MM.1S (cell line): ENCODE measurements around the gene SARNP.

Experiments used
- DNase-seq: peaks from one replicate; pipeline ENCODE4 v3.0.0-alpha.2; 2015
- H2AFZ ChIP-seq: fragments of 300-600 bp; sonication (generic); 2 replicates; pipeline ENCODE4 v1.6.0; 2016; ENCODE audit warnings: antibody characterized with exemption, low read length
- H3F3A ChIP-seq: fragments of 300-600 bp; sonication (generic); 2 replicates; pipeline ENCODE4 v1.6.1; 2016; ENCODE audit warnings: mild to moderate bottlenecking, antibody characterized with exemption, low read length, moderate library complexity, mixed read lengths; ENCODE audit not compliant: insufficient read depth
- H3K27ac ChIP-seq: fragments of 300-600 bp; sonication (generic); 2 replicates; pipeline ENCODE4 v1.5.1; 2016; ENCODE audit warnings: mild to moderate bottlenecking, low read length
- H3K27me3 ChIP-seq: fragments of 300-600 bp; sonication (generic); replicated peaks from 2 replicates; pipeline ENCODE4 v1.6.0; 2016; ENCODE audit warnings: low read length; ENCODE audit not compliant: insufficient read depth
- H3K36me3 ChIP-seq: fragments of 300-600 bp; sonication (generic); replicated peaks from 2 replicates; pipeline ENCODE4 v1.6.1; 2016; ENCODE audit warnings: mild to moderate bottlenecking, low read length, mixed read lengths; ENCODE audit not compliant: insufficient read depth
- H3K4me1 ChIP-seq: fragments of 300-600 bp; sonication (generic); 2 replicates; pipeline ENCODE4 v1.6.1; 2016; ENCODE audit warnings: low read length, mixed read lengths
- H3K4me2 ChIP-seq: fragments of 300-600 bp; sonication (generic); 2 replicates; pipeline ENCODE4 v1.6.0; 2016; ENCODE audit warnings: low read depth, low read length
- H3K4me3 ChIP-seq: fragments of 300-600 bp; sonication (generic); 2 replicates; pipeline ENCODE4 v1.5.1; 2016; ENCODE audit warnings: low read length, mixed read lengths
- H3K79me2 ChIP-seq: fragments of 300-600 bp; sonication (generic); 2 replicates; pipeline ENCODE4 v1.6.1; 2016; ENCODE audit warnings: mixed run types, low read length, mixed read lengths
- H3K9ac ChIP-seq: fragments of 300-600 bp; sonication (generic); 2 replicates; pipeline ENCODE4 v1.6.1; 2016; ENCODE audit warnings: low read length, mixed read lengths
- H3K9me2 ChIP-seq: fragments of 300-600 bp; sonication (generic); replicated peaks from 2 replicates; pipeline ENCODE4 v1.6.1; 2016; ENCODE audit warnings: mild to moderate bottlenecking, low read length, mixed read lengths; ENCODE audit not compliant: insufficient read depth
- H3K9me3 ChIP-seq: fragments of 300-600 bp; sonication (generic); replicated peaks from 2 replicates; pipeline ENCODE4 v1.6.1; 2016; ENCODE audit warnings: mild to moderate bottlenecking, low read length, mixed read lengths; ENCODE audit not compliant: insufficient read depth
- H4K20me1 ChIP-seq: fragments of 300-600 bp; sonication (generic); 2 replicates; pipeline ENCODE4 v1.6.1; 2016; ENCODE audit warnings: mild to moderate bottlenecking, low read length, moderate library complexity, mixed read lengths; ENCODE audit not compliant: insufficient read depth
- CTCF ChIP-seq: fragments of 300-600 bp; sonication (generic); IDR thresholded peaks from 2 replicates; pipeline ENCODE4 v1.5.1; 2016; ENCODE audit warnings: antibody characterized with exemption, low read length, mixed read lengths
- EZH2 ChIP-seq: fragments of 300-600 bp; sonication (generic); optimal IDR thresholded peaks from 2 replicates; pipeline ENCODE3; 2017; ENCODE audit warnings: low read depth, mild to moderate bottlenecking, antibody characterized with exemption, low read length, mixed read lengths
- EZH2phosphoT487 ChIP-seq: fragments of 300-600 bp; sonication (generic); IDR thresholded peaks from 2 replicates; pipeline ENCODE4 v1.6.1; 2018; ENCODE audit warnings: antibody characterized with exemption, low read length

SARNP gene

GRCh38 chr12:55743406-55744339 lies 73.9 kb downstream of the SARNP start:
- H3K4me1 ChIP-seq: peaks cover 6% of the 10 kb centered on the region; the same call in 1 of the 2 replicates
- H3K9ac ChIP-seq: peak overlapping the region; percentile 48; the same call in 1 of the 2 replicates
- H3K36me3 ChIP-seq: no peaks in the 10 kb centered on the region
- no peaks in the 10 kb centered on the region for H3K9me3 ChIP-seq
- peak overlapping the region; percentile 98 for H3K4me2 ChIP-seq
- H3K27ac ChIP-seq: no peak overlapping the region
- 0 out of 2 replicates have a peak, but pooled peaks cover 4% of the 10 kb centered on the region for H3K27me3 ChIP-seq
- H4K20me1 ChIP-seq: no peaks in the 10 kb centered on the region
- peak overlapping the region; percentile 90 for H3K4me3 ChIP-seq
- H3K79me2 ChIP-seq: no peaks in the 10 kb centered on the region
- peak; percentile 64 for DNase-seq
- H3K9me2 ChIP-seq: no peaks in the 10 kb centered on the region
- H3F3A ChIP-seq: no peaks in the 10 kb centered on the region; the same call in none of the 2 replicates
- H2AFZ ChIP-seq: peak overlapping the region; percentile 94
- TF ChIP-seq CTCF (no peak; the same call in 1 of the 2 replicates), EZH2 (no peak), EZH2phosphoT487 (no peak)

- no peaks in the 10 kb centered on the region for H4K20me1 ChIP-seq
- peak within 1 kb of the TSS; percentile 94 for H2AFZ ChIP-seq
- H3K4me3 ChIP-seq: peak within 1 kb of the TSS; percentile 90
- H3K27me3 ChIP-seq: 0 out of 2 replicates have a peak, but pooled peaks cover 4% of the 10 kb centered on the region
- peak within 1 kb of the TSS; percentile 48; the same call in 1 of the 2 replicates for H3K9ac ChIP-seq
- peaks cover 8% of the 10 kb centered on the region for H3F3A ChIP-seq
- H3K9me2 ChIP-seq: no peaks in the 10 kb centered on the region
- no peaks in the 10 kb centered on the region for H3K9me3 ChIP-seq
- TF ChIP-seq EZH2phosphoT487 (no peak), EZH2 (no peak), CTCF (no peak)
- DNase-seq: peak; percentile 60
- H3K4me2 ChIP-seq: peak within 1 kb of the TSS; percentile 98
- peaks cover 8% of the 10 kb centered on the region for H3K4me1 ChIP-seq
- no peaks in the 10 kb centered on the region for H3K79me2 ChIP-seq
- H3K27ac ChIP-seq: no peak within 1 kb of the TSS
- H3K36me3 ChIP-seq: no peaks in the 10 kb centered on the region
These were observed 74.7 kb downstream of the SARNP start, which contains the start of gene GDF11 for GRCh38 chr12:55742719-55743405. Gene GDF11 (plus strand): TSS chr12:55743122. CDS start chr12:55743317, 195 bp downstream.

GRCh38 chr12:55741931-55742680 lies 75.4 kb downstream of the SARNP start:
- no peaks in the 10 kb centered on the region for H3K36me3 ChIP-seq
- H3K4me1 ChIP-seq: peaks cover 16% of the 10 kb centered on the region
- peak overlapping the region; percentile 90 for H3K4me2 ChIP-seq
- no peak for TF ChIP-seq CTCF
- no peak for TF ChIP-seq EZH2phosphoT487
- no peak for TF ChIP-seq EZH2
- H2AFZ ChIP-seq: peak overlapping the region; percentile 93
- no peak overlapping the region for H3K9ac ChIP-seq
- peaks cover 8% of the 10 kb centered on the region for H3F3A ChIP-seq
- H3K27ac ChIP-seq: no peak overlapping the region
- H3K9me3 ChIP-seq: no peaks in the 10 kb centered on the region
- H3K9me2 ChIP-seq: no peaks in the 10 kb centered on the region
- no peak for DNase-seq
- 0 out of 2 replicates have a peak, but pooled peaks cover 4% of the 10 kb centered on the region for H3K27me3 ChIP-seq
- H3K79me2 ChIP-seq: no peaks in the 10 kb centered on the region
- no peaks in the 10 kb centered on the region for H4K20me1 ChIP-seq
- H3K4me3 ChIP-seq: peak overlapping the region; percentile 56
